ENCODE measurements around the gene GUCA2A. TPM values are rescaled to one million over a fixed set of nuclear protein-coding genes. Genes with fewer than 3 reads are reported as not detected.

GUCA2A gene
- total and polyA plus RNA-seq, 9 of the 15 experiments (the other 6 are each of a cell fraction or from before 2014, with no cell fraction given) = not detected

GRCh38 chr1:42128964-42129363 is 35.6 kb downstream of the GUCA2A start (continued):
- TF ChIP-seq, protein P1, sequence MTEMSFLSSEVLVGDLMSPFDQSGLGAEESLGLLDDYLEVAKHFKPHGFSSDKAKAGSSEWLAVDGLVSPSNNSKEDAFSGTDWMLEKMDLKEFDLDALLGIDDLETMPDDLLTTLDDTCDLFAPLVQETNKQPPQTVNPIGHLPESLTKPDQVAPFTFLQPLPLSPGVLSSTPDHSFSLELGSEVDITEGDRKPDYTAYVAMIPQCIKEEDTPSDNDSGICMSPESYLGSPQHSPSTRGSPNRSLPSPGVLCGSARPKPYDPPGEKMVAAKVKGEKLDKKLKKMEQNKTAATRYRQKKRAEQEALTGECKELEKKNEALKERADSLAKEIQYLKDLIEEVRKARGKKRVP (CRISPR knock-in tag; IDR thresholded peaks at IDR 0.05) = no peak
- no peak for TF ChIP-seq TSC22D4 (tag; IDR thresholded peaks at IDR 0.05)
- TF ChIP-seq ETS2 (tag; IDR thresholded peaks at IDR 0.05; ENCODE audit: borderline replicate concordance, poor library complexity, severe bottlenecking) = no peak

GRCh38 chr1:42128499-42128898 is 36.0 kb downstream of the GUCA2A start:
- Histone ChIP-seq H3K9ac (ENCODE audit: insufficient read depth in 1 of 2, low read depth in 2 of 2, low read length in 2 of 2) (no peak overlapping the region), H3K36me3 (ENCODE audit: control insufficient read depth, insufficient read depth, low read length) (no peaks in the 10 kb centered on the region), H3K4me1 (replicated peaks in 1 of 2; ENCODE audit: control insufficient read depth in 2 of 2, insufficient read depth in 2 of 2, low read length in 2 of 2) (no peaks in the 10 kb centered on the region), H2AFZ (ENCODE audit: low read depth, low read length) (no peak overlapping the region), H3K4me3 (no peak overlapping the region), H3K79me2 (ENCODE audit: control insufficient read depth, insufficient read depth, low read length) (no peaks in the 10 kb centered on the region), H3K4me2 (ENCODE audit: insufficient read depth, low read length) (no peak overlapping the region), H3K9me1 (ENCODE audit: control insufficient read depth, insufficient read depth, low read length) (no peaks in the 10 kb centered on the region), H3K27ac (ENCODE audit: extremely low read depth, low read depth, low read length) (no peak overlapping the region), H3K9me3 (replicated peaks; ENCODE audit: control insufficient read depth, insufficient read depth, low read depth, low read length) (no peaks in the 10 kb centered on the region), H3K27me3 (ENCODE audit: control insufficient read depth in 2 of 2, insufficient read depth in 2 of 2, low read length in 2 of 2) (peaks cover 10 to 25% of the 10 kb centered on the region in 2 experiments; a peak in 3 of 5 replicates), H4K20me1 (replicated peaks; ENCODE audit: control insufficient read depth, insufficient read depth, low read length) (no peaks in the 10 kb centered on the region)
- intact Hi-C loops (cut with micrococcal nuclease) = no loop called here
- 0% methylated on average over 2 of the region's 2 CpGs for WGBS (ENCODE audit: insufficient coverage, low coverage, missing lambda C conversion rate)
- no peak for ATAC-seq
- in situ Hi-C loops (cut with MboI) = loop anchor here (25.0 kb wide), 1 partner anchor 316 kb away; no protein-coding TSS in a partner anchor
- no TSS peak for BruUV-seq (replicated peaks)
- DNase-seq (ENCODE audit: extremely low read depth in 1 of 4, low spot score in 3 of 4) = no peak
- CTCF ChIA-PET (ENCODE audit: low intra/inter-chr PET ratio) = no interaction called here
- POLR2A ChIA-PET = interaction anchor here (1.0 to 1.8 kb wide), 2 partner anchors 9 to 11 kb away, joined by 3 to 9 read pairs; no protein-coding TSS in a partner anchor
- no peak for FAIRE-seq
- TF ChIP-seq, protein P2, sequence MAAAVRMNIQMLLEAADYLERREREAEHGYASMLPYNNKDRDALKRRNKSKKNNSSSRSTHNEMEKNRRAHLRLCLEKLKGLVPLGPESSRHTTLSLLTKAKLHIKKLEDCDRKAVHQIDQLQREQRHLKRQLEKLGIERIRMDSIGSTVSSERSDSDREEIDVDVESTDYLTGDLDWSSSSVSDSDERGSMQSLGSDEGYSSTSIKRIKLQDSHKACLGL (CRISPR knock-in tag; IDR thresholded peaks at IDR 0.05; ENCODE audit: borderline replicate concordance, poor library complexity, severe bottlenecking) = no peak
- TF ChIP-seq TAF7 (tag; IDR thresholded peaks at IDR 0.05) = no peak
- no peak for TF ChIP-seq TRIM24 (IDR thresholded peaks at IDR 0.05)
- TF ChIP-seq RREB1 (CRISPR knock-in tag; IDR thresholded peaks at IDR 0.05) = no peak

Data from K562 (cell line).